Colonic mucosa (tissue), 4 donors: Measurements from ENCODE around the gene DSN1. TPM values are rescaled to one million over a fixed set of nuclear protein-coding genes. Genes with fewer than 3 reads are reported as not detected.

Experiments used
- DNase-seq: peaks from one replicate; pipeline ENCODE4 v3.0.0-alpha.2; 2020
- H3K27ac ChIP-seq: fragments of 200-600 bp; one replicate; pipeline ENCODE4 v1.8.0; 2021
- H3K27me3 ChIP-seq: fragments of 200-600 bp; one replicate; pipeline ENCODE4 v1.8.0; 2021
- H3K36me3 ChIP-seq: fragments of 200-600 bp; one replicate; pipeline ENCODE4 v1.8.0; 2021
- H3K4me1 ChIP-seq: fragments of 200-600 bp; one replicate; pipeline ENCODE4 v1.8.0; 2021; ENCODE audit warnings: mild to moderate bottlenecking
- H3K4me3 ChIP-seq: fragments of 200-600 bp; one replicate; pipeline ENCODE4 v1.8.0; 2021
- H3K9ac ChIP-seq, 2 donors: one replicate each; pipeline ENCODE4 v1.7.0; 2013; ENCODE audit warnings: control low read depth in 2 of 2, low read depth in 2 of 2, low read length in 2 of 2
- H3K9me3 ChIP-seq: fragments of 200-600 bp; one replicate; pipeline ENCODE4 v1.8.0; 2021
- intact Hi-C: fragments of 100-400 bp; cut with DNase I; formaldehyde crosslinking; loops from one replicate; pipeline ENCODE4 v1.14.1; 2022
- total RNA-seq, 2 donors: library from RNA; stranded (reverse); fragmentation: NEBNext Ultra II Directional in 1 of 2; extraction: Animal tissue kit (Norgen Biotek cat#: 25700) in 1 of 2; gene quantifications; one replicate each; pipeline ENCODE4 v1.2.1, GENCODE V29; 2021
- TF ChIP-seq, protein P1 (sequence below): fragments of 200-600 bp; IDR thresholded peaks from one replicate; pipeline ENCODE4 v1.8.0; 2022; ENCODE audit warnings: antibody characterized with exemption, mild to moderate bottlenecking
- donor health status: healthy.
- donor health status: DM: no; HTN: no; CAD: no.
- donor health status: DM: no; HTN: no; CAD: no.

Gene DSN1
- total RNA-seq, 2 donors from 2014 or later = 10.9 to 24.2 TPM

DNA sequence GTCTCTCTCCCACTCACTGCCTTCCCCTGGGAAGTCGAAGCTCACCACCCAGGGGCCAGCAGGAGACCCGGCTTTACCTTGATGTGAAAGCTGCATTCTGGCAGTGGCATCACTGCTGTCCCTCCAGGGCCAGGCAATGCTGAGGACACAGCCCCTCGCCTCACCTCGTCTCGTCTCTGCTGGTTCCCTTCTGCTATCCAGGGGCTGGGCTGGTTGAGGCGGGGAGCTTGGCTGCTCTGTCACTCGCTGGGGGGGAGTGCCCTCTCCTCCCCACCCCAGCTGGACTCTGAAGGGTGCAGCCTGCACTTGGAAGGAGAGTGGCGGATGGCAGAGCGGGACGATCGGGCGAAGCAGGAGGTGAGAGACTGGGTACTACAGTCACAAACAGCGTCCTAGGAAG is 12.7 kb upstream of the DSN1 start:
- no peaks in the 10 kb centered on the region for H3K36me3 ChIP-seq
- TF ChIP-seq, protein P1, sequence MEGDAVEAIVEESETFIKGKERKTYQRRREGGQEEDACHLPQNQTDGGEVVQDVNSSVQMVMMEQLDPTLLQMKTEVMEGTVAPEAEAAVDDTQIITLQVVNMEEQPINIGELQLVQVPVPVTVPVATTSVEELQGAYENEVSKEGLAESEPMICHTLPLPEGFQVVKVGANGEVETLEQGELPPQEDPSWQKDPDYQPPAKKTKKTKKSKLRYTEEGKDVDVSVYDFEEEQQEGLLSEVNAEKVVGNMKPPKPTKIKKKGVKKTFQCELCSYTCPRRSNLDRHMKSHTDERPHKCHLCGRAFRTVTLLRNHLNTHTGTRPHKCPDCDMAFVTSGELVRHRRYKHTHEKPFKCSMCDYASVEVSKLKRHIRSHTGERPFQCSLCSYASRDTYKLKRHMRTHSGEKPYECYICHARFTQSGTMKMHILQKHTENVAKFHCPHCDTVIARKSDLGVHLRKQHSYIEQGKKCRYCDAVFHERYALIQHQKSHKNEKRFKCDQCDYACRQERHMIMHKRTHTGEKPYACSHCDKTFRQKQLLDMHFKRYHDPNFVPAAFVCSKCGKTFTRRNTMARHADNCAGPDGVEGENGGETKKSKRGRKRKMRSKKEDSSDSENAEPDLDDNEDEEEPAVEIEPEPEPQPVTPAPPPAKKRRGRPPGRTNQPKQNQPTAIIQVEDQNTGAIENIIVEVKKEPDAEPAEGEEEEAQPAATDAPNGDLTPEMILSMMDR = no peak
- H3K9me3 ChIP-seq = no peaks in the 10 kb centered on the region
- H3K4me1 ChIP-seq = no peaks in the 10 kb centered on the region
- no peak overlapping the region for H3K27ac ChIP-seq
- H3K9ac ChIP-seq = no peak overlapping the region
- intact Hi-C loops = no loop called here
- DNase-seq = no peak
- H3K27me3 ChIP-seq = no peaks in the 10 kb centered on the region
- H3K4me3 ChIP-seq = no peak overlapping the region

DNA sequence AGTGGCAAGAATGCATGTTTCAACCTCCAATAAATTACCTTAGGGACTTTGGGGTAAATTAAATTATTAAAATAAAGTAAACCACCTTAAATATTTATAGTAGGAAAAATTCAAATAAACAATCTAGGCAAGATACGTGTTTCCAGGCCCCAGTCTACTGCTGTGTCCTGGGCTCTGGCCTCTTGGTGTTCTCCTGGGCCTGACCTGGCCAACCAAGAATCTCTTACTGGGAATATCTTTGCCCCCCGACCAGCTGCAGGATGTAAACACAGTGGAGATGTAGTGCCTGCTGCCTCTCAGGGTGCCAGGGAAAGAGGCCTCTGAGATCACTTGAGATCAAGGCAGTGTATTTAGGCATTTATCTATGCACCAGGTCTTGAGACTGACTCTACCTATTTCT is 11.7 kb upstream of the DSN1 start:
- no peaks in the 10 kb centered on the region for H3K36me3 ChIP-seq
- no peaks in the 10 kb centered on the region for H3K4me1 ChIP-seq
- H3K9me3 ChIP-seq = no peaks in the 10 kb centered on the region
- H3K27me3 ChIP-seq = no peaks in the 10 kb centered on the region
- DNase-seq = no peak
- no peak overlapping the region for H3K4me3 ChIP-seq
- no peak overlapping the region for H3K27ac ChIP-seq
- TF ChIP-seq, protein P1 = no peak
- no peak overlapping the region for H3K9ac ChIP-seq
- intact Hi-C loops = no loop called here

DNA sequence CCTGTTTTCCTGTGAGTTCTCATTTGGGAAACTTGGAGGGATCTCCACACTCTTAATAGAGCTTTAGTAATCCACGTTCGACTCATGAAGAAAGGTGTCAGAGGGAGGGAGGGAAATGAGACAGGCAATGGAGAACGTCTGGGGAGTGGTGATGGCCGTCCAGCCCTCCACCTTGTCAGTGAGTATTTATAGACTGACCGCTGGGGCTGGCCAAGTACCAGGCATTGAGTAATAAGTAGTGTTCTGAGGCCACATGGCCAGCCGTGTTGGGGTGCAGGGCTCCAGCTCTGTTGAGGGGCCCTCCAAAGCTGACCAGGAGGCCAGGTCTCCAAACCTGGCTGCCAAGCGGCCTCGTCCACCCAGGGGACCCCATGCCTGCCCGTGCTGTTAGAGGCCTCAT is 11.3 kb upstream of the DSN1 start:
- DNase-seq = no peak
- no peak overlapping the region for H3K9ac ChIP-seq
- no peak overlapping the region for H3K27ac ChIP-seq
- H3K9me3 ChIP-seq = no peaks in the 10 kb centered on the region
- H3K4me1 ChIP-seq = no peaks in the 10 kb centered on the region
- no peak overlapping the region for H3K4me3 ChIP-seq
- no peaks in the 10 kb centered on the region for H3K27me3 ChIP-seq
- intact Hi-C loops = no loop called here
- no peaks in the 10 kb centered on the region for H3K36me3 ChIP-seq
- TF ChIP-seq, protein P1 = no peak

DNA sequence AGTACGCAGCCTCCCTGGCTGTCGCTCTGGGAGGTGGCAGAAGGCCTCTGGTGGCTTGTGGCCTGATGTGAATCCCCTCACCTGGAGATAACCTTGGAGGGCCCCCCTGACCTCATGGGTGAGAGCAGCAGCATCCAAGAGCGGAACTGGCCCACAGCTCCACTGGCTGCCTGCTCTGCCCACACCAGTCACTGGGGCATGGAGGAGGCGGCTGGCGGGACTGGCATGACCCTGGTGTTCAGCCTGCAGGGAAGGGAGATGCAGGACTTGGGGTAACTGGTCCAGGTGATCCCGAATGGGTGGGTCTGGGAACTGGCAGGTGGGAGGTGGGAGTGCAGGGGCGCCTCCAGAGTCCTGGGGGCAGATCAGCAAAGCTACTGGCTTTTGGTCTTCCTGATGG is 10.6 kb upstream of the DSN1 start:
- intact Hi-C loops = no loop called here
- H3K9me3 ChIP-seq = no peaks in the 10 kb centered on the region
- H3K4me3 ChIP-seq = no peak overlapping the region
- DNase-seq = no peak
- H3K4me1 ChIP-seq = no peaks in the 10 kb centered on the region
- TF ChIP-seq, protein P1 = no peak
- no peak overlapping the region for H3K27ac ChIP-seq
- no peak overlapping the region for H3K9ac ChIP-seq
- H3K36me3 ChIP-seq = no peaks in the 10 kb centered on the region
- H3K27me3 ChIP-seq = no peaks in the 10 kb centered on the region

DNA sequence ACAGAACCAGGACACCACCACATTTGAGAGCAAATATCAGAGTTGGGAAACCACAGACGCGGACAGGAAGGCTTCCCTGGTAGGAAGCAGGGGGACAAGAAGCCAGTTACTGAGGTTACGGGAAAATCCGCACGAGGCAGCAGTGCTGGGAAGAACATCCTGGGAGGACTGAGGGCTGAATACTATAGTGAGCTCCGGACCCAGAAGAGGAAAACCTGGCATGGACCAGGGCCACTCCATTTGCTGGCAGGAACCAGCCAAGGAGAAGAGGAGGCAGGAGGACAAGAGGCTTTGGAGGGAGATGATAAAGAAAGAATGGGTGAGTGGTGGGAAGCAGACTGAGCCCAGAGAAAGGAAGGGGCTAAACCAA is 6.1 kb upstream of the DSN1 start:
- Histone ChIP-seq H3K36me3 (no peaks in the 10 kb centered on the region), H3K9me3 (no peaks in the 10 kb centered on the region), H3K9ac (no peak overlapping the region), H3K27ac (no peak overlapping the region), H3K4me1 (no peaks in the 10 kb centered on the region), H3K4me3 (no peak overlapping the region), H3K27me3 (no peaks in the 10 kb centered on the region)
- intact Hi-C loops = no loop called here
- DNase-seq = no peak
- TF ChIP-seq, protein P1 = no peak
